Caco-2 (cell line): ENCODE measurements around the gene GUSB. TPM values are rescaled to one million over a fixed set of nuclear protein-coding genes. Genes with fewer than 3 reads are reported as not detected.

ENCODE experiments used
- BruUV-seq: library from RNA; stranded (reverse); fragments of 400-500 nt; replicated peaks from 2 replicates; lab custom pipeline; 2021; lab: Mats Ljungman, UMichigan
- CTCF ChIA-PET: fragments of 300-600 bp; sonication (Branson Sonifier 250); formaldehyde crosslinking; loops from one replicate; lab custom pipeline; 2022; ENCODE audit warnings: antibody characterized with exemption; lab: Charles Lee
- POLR2A ChIA-PET: fragments of 300-600 bp; sonication (Branson Sonifier 250); formaldehyde crosslinking; loops from one replicate; lab custom pipeline; 2022; ENCODE audit warnings: antibody characterized with exemption; lab: Charles Lee
- DNase-seq, 2 experiments: peaks; one replicate each; pipeline versions ENCODE4 v3.0.0 to v3.0.0-alpha.2; 2020 to 2022
- H3K27me3 ChIP-seq: replicated peaks from 2 replicates; pipeline ENCODE4 v1.6.0; 2011; ENCODE audit warnings: low read length; ENCODE audit not compliant: control insufficient read depth, insufficient read depth
- H3K36me3 ChIP-seq: 2 replicates; pipeline ENCODE4 v1.5.1; 2011; ENCODE audit warnings: low read length; ENCODE audit not compliant: control insufficient read depth, insufficient read depth
- H3K4me1 ChIP-seq: fragments of 250-450 bp; sonication (Bioruptor Pico); 2 replicates; pipeline ENCODE4 v1.5.1; 2020; ENCODE audit warnings: mild to moderate bottlenecking
- H3K4me3 ChIP-seq: 2 replicates; pipeline ENCODE4 v1.5.1; 2011; ENCODE audit warnings: low read depth, mild to moderate bottlenecking, control low read depth, low read length
- H3K9me3 ChIP-seq: fragments of 250-450 bp; sonication (Bioruptor Pico); 2 replicates; pipeline ENCODE4 v1.5.1; 2020; ENCODE audit warnings: mild to moderate bottlenecking, moderate library complexity
- H3K27ac Mint-ChIP-seq: one replicate; pipeline ENCODE4 v1.8.0; 2022; ENCODE audit warnings: mixed read lengths; ENCODE audit not compliant: unreplicated experiment
- H3K27me3 Mint-ChIP-seq: one replicate; pipeline ENCODE4 v1.8.0; 2022; ENCODE audit warnings: mixed read lengths; ENCODE audit not compliant: insufficient read depth, unreplicated experiment
- H3K36me3 Mint-ChIP-seq: one replicate; pipeline ENCODE4 v1.8.0; 2022; ENCODE audit warnings: mild to moderate bottlenecking, mixed read lengths; ENCODE audit not compliant: insufficient read depth, unreplicated experiment
- H3K4me1 Mint-ChIP-seq: one replicate; pipeline ENCODE4 v1.8.0; 2022; ENCODE audit warnings: low read depth, mixed read lengths; ENCODE audit not compliant: unreplicated experiment
- H3K4me3 Mint-ChIP-seq: one replicate; pipeline ENCODE4 v1.8.0; 2022; ENCODE audit warnings: mild to moderate bottlenecking, moderate library complexity, mixed read lengths; ENCODE audit not compliant: unreplicated experiment
- H3K9me3 Mint-ChIP-seq: one replicate; pipeline ENCODE4 v1.8.0; 2022; ENCODE audit warnings: mixed read lengths; ENCODE audit not compliant: unreplicated experiment
- CTCF ChIP-seq, 2 experiments: fragments of 200-600 bp in 1 of 2; IDR thresholded peaks; 1 replicate in 1 of 2; 2 replicates in 1 of 2; pipeline versions ENCODE4 v1.5.1 to v1.8.0; 2011 to 2022; ENCODE audit warnings: antibody characterized with exemption in 1 of 2, control low read depth in 1 of 2, inconsistent platforms in 1 of 2, low read depth in 1 of 2, low read length in 1 of 2, mild to moderate bottlenecking in 1 of 2, moderate library complexity in 1 of 2; ENCODE audit not compliant: insufficient read depth in 1 of 2, severe bottlenecking in 1 of 2, unreplicated experiment in 1 of 2
- intact Hi-C: fragments of 100-400 bp; cut with micrococcal nuclease; formaldehyde crosslinking; loops from one replicate; pipeline ENCODE4 v1.10.0; 2022; ENCODE audit not compliant: unreplicated experiment
- total RNA-seq: library from RNA; stranded (reverse); gene quantifications from 2 replicates; pipeline ENCODE4 v1.2.3, GENCODE V29; 2022

The GUSB gene
- total RNA-seq, 1 experiment from 2014 or later: 71.3 TPM

- no peak for DNase-seq
- ChIA-PET POLR2A (no interaction called here), CTCF (no interaction called here)
- H3K9me3 Mint-ChIP-seq: no peaks in the 10 kb centered on the region
- BruUV-seq: no TSS peak
- Histone ChIP-seq H3K36me3 (peaks cover 2% of the 10 kb centered on the region), H3K9me3 (no peaks in the 10 kb centered on the region), H3K4me3 (no peak overlapping the region), H3K4me1 (no peaks in the 10 kb centered on the region), H3K27me3 (no peaks in the 10 kb centered on the region)
- peaks cover 85% of the 10 kb centered on the region for H3K36me3 Mint-ChIP-seq
- intact Hi-C loops: no loop called here
- no peaks in the 10 kb centered on the region for H3K27me3 Mint-ChIP-seq
- no peak overlapping the region for H3K27ac Mint-ChIP-seq
- H3K4me3 Mint-ChIP-seq: no peak overlapping the region
- TF ChIP-seq CTCF (IDR thresholded peaks at IDR 0.05; ENCODE audit: insufficient read depth in 1 of 2, low read depth in 1 of 2, low read length in 1 of 2, severe bottlenecking in 1 of 2, unreplicated experiment in 1 of 2): no peak
- no peaks in the 10 kb centered on the region for H3K4me1 Mint-ChIP-seq
Observed at GRCh38 chr7:65971021-65971420, 11.0 kb downstream of the GUSB start.

- Mint-ChIP-seq H3K27me3 (no peaks in the 10 kb centered on the region), H3K36me3 (peaks cover 93% of the 10 kb centered on the region), H3K4me1 (no peaks in the 10 kb centered on the region), H3K27ac (no peak overlapping the region), H3K4me3 (no peak overlapping the region), H3K9me3 (no peaks in the 10 kb centered on the region)
- CTCF ChIA-PET: no interaction called here
- no peaks in the 10 kb centered on the region for H3K27me3 ChIP-seq
- H3K36me3 ChIP-seq: peaks cover 2% of the 10 kb centered on the region
- BruUV-seq: no TSS peak
- intact Hi-C loops: no loop called here
- no peaks in the 10 kb centered on the region for H3K9me3 ChIP-seq
- no peak for TF ChIP-seq CTCF (IDR thresholded peaks at IDR 0.05; ENCODE audit: insufficient read depth in 1 of 2, low read depth in 1 of 2, low read length in 1 of 2, severe bottlenecking in 1 of 2, unreplicated experiment in 1 of 2)
- no peaks in the 10 kb centered on the region for H3K4me1 ChIP-seq
- POLR2A ChIA-PET: no interaction called here
- DNase-seq: no peak
- H3K4me3 ChIP-seq: no peak overlapping the region
Observed at GRCh38 chr7:65968256-65969185, 13.5 kb downstream of the GUSB start.

GRCh38 chr7:65967361-65968155 lies 14.5 kb downstream of the GUSB start:
- H3K36me3 Mint-ChIP-seq: peaks cover 92% of the 10 kb centered on the region
- ChIA-PET CTCF (no interaction called here), POLR2A (no interaction called here)
- H3K27me3 Mint-ChIP-seq: no peaks in the 10 kb centered on the region
- no peak for TF ChIP-seq CTCF (IDR thresholded peaks at IDR 0.05; ENCODE audit: insufficient read depth in 1 of 2, low read depth in 1 of 2, low read length in 1 of 2, severe bottlenecking in 1 of 2, unreplicated experiment in 1 of 2)
- H3K36me3 ChIP-seq: peaks cover 2% of the 10 kb centered on the region
- no peak overlapping the region for H3K4me3 Mint-ChIP-seq
- no peaks in the 10 kb centered on the region for H3K9me3 Mint-ChIP-seq
- no peaks in the 10 kb centered on the region for H3K27me3 ChIP-seq
- H3K4me1 ChIP-seq: no peaks in the 10 kb centered on the region
- no TSS peak for BruUV-seq
- no peak overlapping the region for H3K27ac Mint-ChIP-seq
- no peaks in the 10 kb centered on the region for H3K4me1 Mint-ChIP-seq
- H3K4me3 ChIP-seq: no peak overlapping the region
- no peaks in the 10 kb centered on the region for H3K9me3 ChIP-seq
- peak in 1 of 2 experiments; percentile 22 for DNase-seq
- intact Hi-C loops: no loop called here
